Measurements from ENCODE around the gene ZNF581.

GRCh38 chr19:55635856-55636440 is 7.5 kb upstream of the ZNF581 start:
- TF ChIP-seq CTCF (IDR thresholded peaks at IDR 0.05; ENCODE audit: low read length) (no peak), EZH2 (IDR thresholded peaks at IDR 0.05; ENCODE audit: borderline replicate concordance, low read length) (no peak)
